Measurements from ENCODE around the gene COQ3. TPM values are rescaled to one million over a fixed set of nuclear protein-coding genes. Genes with fewer than 3 reads are reported as not detected.

COQ3 gene
- total RNA-seq, 2 experiments from 2014 or later, result 1.8 to 2.2 TPM

- no peak overlapping the region for H3K4me3 Mint-ChIP-seq
- ChIA-PET CTCF (interaction anchor here (0.9 kb wide), 1 partner anchor 15 kb away, joined by 3 read pairs; no protein-coding TSS in a partner anchor), POLR2A (no interaction called here)
- TF ChIP-seq CTCF (IDR thresholded peaks at IDR 0.05), result no peak
- no peak overlapping the region for H3K27ac Mint-ChIP-seq
- Histone ChIP-seq H3K27ac (ENCODE audit: low read depth in 1 of 2, low read length in 2 of 2) (no peak overlapping the region), H3K4me3 (ENCODE audit: low read length) (no peak overlapping the region), H3K36me3 (ENCODE audit: insufficient read depth, low read length) (no peaks in the 10 kb centered on the region), H3K4me1 (ENCODE audit: insufficient read depth, low read length) (no peaks in the 10 kb centered on the region), H3K27me3 (ENCODE audit: control insufficient read depth in 1 of 2, insufficient read depth in 2 of 2, low read length in 2 of 2) (no peaks in the 10 kb centered on the region), H3K9me3 (ENCODE audit: control insufficient read depth in 1 of 2, insufficient read depth in 1 of 2, low read length in 2 of 2) (no peaks in the 10 kb centered on the region)
- ATAC-seq (ENCODE audit: poor library complexity), result no peak
- peaks cover 9% of the 10 kb centered on the region for H3K36me3 Mint-ChIP-seq (ENCODE audit: low read depth)
- DNase-seq, result no peak
- no peaks in the 10 kb centered on the region for H3K4me1 Mint-ChIP-seq (ENCODE audit: low read depth)
- no peaks in the 10 kb centered on the region for H3K9me3 Mint-ChIP-seq
- H3K27me3 Mint-ChIP-seq, result no peaks in the 10 kb centered on the region
- intact Hi-C loops (cut with DNase I, micrococcal nuclease), result no loop called here
Measured at GRCh38 chr6:99378636-99379035, 15.4 kb downstream of the COQ3 start.

- H3K9me3 ChIP-seq (ENCODE audit: control insufficient read depth in 1 of 2, insufficient read depth in 1 of 2, low read length in 2 of 2), result no peaks in the 10 kb centered on the region
- no peak overlapping the region for H3K4me3 ChIP-seq (ENCODE audit: low read length)
- no peaks in the 10 kb centered on the region for H3K36me3 ChIP-seq (ENCODE audit: insufficient read depth, low read length)
- no peak for ATAC-seq (ENCODE audit: poor library complexity)
- DNase-seq, result no peak
- no peak for TF ChIP-seq CTCF (IDR thresholded peaks at IDR 0.05)
- Mint-ChIP-seq H3K4me3 (no peak overlapping the region), H3K4me1 (ENCODE audit: low read depth) (no peaks in the 10 kb centered on the region), H3K27me3 (no peaks in the 10 kb centered on the region), H3K9me3 (no peaks in the 10 kb centered on the region), H3K27ac (no peak overlapping the region), H3K36me3 (ENCODE audit: low read depth) (peaks cover 32% of the 10 kb centered on the region)
- no peaks in the 10 kb centered on the region for H3K4me1 ChIP-seq (ENCODE audit: insufficient read depth, low read length)
- ChIA-PET CTCF (no interaction called here), POLR2A (no interaction called here)
- no peaks in the 10 kb centered on the region for H3K27me3 ChIP-seq (ENCODE audit: control insufficient read depth in 1 of 2, insufficient read depth in 2 of 2, low read length in 2 of 2)
- no peak overlapping the region for H3K27ac ChIP-seq (ENCODE audit: low read depth in 1 of 2, low read length in 2 of 2)
- intact Hi-C loops (cut with DNase I, micrococcal nuclease), result no loop called here
Measured at GRCh38 chr6:99369533-99369932, 24.5 kb downstream of the COQ3 start.

- H3K36me3 Mint-ChIP-seq (ENCODE audit: low read depth), result peaks cover 22% of the 10 kb centered on the region
- Histone ChIP-seq H3K27me3 (ENCODE audit: control insufficient read depth in 1 of 2, insufficient read depth in 2 of 2, low read length in 2 of 2) (peaks cover 0 to 3% of the 10 kb centered on the region in 2 experiments), H3K4me1 (ENCODE audit: insufficient read depth, low read length) (no peaks in the 10 kb centered on the region), H3K36me3 (ENCODE audit: insufficient read depth, low read length) (no peaks in the 10 kb centered on the region), H3K9me3 (ENCODE audit: control insufficient read depth in 1 of 2, insufficient read depth in 1 of 2, low read length in 2 of 2) (no peaks in the 10 kb centered on the region), H3K27ac (ENCODE audit: low read depth in 1 of 2, low read length in 2 of 2) (no peak overlapping the region), H3K4me3 (ENCODE audit: low read length) (no peak overlapping the region)
- DNase-seq (no peak), ATAC-seq (ENCODE audit: poor library complexity) (no peak)
- no peaks in the 10 kb centered on the region for H3K9me3 Mint-ChIP-seq
- CTCF ChIA-PET, result no interaction called here
- no peak overlapping the region for H3K4me3 Mint-ChIP-seq
- H3K4me1 Mint-ChIP-seq (ENCODE audit: low read depth), result no peaks in the 10 kb centered on the region
- POLR2A ChIA-PET, result no interaction called here
- H3K27me3 Mint-ChIP-seq, result peaks cover under 1% of the 10 kb centered on the region
- no peak overlapping the region for H3K27ac Mint-ChIP-seq
- no peak for TF ChIP-seq CTCF (IDR thresholded peaks at IDR 0.05)
- intact Hi-C loops (cut with DNase I, micrococcal nuclease), result no loop called here
Measured at GRCh38 chr6:99366852-99367251, 27.1 kb downstream of the COQ3 start.
